ENCODE results near the gene CAGE1.
"Not testable (repeated sequence)": the region's sequence is repeated elsewhere in the genome, so short reads cannot be mapped to it uniquely, and the experiment has no call there.

The CAGE1 gene

DNA sequence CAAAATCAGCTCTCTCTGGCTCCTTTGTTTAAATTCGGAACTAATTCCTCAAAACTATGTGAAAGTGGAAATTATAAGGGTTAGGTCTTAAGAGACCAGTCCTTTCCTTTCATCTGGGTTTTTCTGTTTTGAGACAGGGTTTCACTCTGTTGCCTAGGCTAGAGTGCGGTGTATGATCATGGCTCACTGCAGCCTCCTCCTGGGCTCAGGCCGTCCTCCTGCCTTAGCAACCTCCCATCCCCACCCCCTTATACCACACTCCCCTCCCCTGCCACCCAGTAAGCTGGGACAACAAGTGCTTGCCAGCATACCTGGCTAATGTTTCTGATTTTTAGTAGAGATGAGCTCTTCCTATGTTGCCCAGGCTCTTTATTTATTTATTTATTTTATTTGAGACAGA is 63.8 kb downstream of the CAGE1 start:
- no peaks in the 10 kb centered on the region for H3K36me3 ChIP-seq
- H3K27ac ChIP-seq: peak overlapping the region; percentile 56
- H3K4me3 ChIP-seq (ENCODE audit: low read depth in 1 of 2, low read length in 1 of 2): no peak overlapping the region
- no peaks in the 10 kb centered on the region for H3K27me3 ChIP-seq
- H3K9me3 ChIP-seq: no peaks in the 10 kb centered on the region
- TF ChIP-seq, protein P1, sequence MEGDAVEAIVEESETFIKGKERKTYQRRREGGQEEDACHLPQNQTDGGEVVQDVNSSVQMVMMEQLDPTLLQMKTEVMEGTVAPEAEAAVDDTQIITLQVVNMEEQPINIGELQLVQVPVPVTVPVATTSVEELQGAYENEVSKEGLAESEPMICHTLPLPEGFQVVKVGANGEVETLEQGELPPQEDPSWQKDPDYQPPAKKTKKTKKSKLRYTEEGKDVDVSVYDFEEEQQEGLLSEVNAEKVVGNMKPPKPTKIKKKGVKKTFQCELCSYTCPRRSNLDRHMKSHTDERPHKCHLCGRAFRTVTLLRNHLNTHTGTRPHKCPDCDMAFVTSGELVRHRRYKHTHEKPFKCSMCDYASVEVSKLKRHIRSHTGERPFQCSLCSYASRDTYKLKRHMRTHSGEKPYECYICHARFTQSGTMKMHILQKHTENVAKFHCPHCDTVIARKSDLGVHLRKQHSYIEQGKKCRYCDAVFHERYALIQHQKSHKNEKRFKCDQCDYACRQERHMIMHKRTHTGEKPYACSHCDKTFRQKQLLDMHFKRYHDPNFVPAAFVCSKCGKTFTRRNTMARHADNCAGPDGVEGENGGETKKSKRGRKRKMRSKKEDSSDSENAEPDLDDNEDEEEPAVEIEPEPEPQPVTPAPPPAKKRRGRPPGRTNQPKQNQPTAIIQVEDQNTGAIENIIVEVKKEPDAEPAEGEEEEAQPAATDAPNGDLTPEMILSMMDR (IDR thresholded peaks at IDR 0.05): no peak
- peaks cover 28 to 30% of the 10 kb centered on the region in 2 experiments for H3K4me1 ChIP-seq (ENCODE audit: control insufficient read depth in 1 of 2, insufficient read depth in 1 of 2, low read depth in 1 of 2, low read length in 1 of 2)

- H3K36me3 ChIP-seq: no peaks in the 10 kb centered on the region
- H3K27me3 ChIP-seq: no peaks in the 10 kb centered on the region
- peak overlapping the region; percentile 50 to 54 for H3K4me3 ChIP-seq (ENCODE audit: low read depth in 1 of 2, low read length in 1 of 2)
- H3K9me3 ChIP-seq: no peaks in the 10 kb centered on the region
- H3K27ac ChIP-seq: peak overlapping the region; percentile 86
- peaks cover 28 to 30% of the 10 kb centered on the region in 2 experiments for H3K4me1 ChIP-seq (ENCODE audit: control insufficient read depth in 1 of 2, insufficient read depth in 1 of 2, low read depth in 1 of 2, low read length in 1 of 2)
- TF ChIP-seq, protein P1 (IDR thresholded peaks at IDR 0.05): no peak
Measured at GRCh38 chr6:7324520-7324919, 65.0 kb downstream of the CAGE1 start.

DNA sequence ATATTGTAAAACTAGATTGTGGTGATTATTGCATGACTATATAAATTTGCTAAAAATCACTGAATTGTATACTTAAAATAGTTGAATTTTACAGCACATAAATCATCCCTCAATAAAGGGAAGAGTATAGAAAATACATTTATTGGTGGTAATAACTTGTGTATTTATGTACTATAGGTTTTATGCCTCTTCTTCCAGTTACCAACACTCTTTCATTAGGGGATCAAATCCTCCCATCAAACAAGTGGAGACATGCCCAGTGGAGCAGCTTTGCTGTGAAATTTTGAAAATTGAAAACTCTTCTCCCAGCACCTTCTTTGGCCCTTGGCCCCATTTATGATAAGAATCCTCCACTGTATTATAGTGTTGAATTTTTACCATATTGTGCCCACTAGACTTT is 66.5 kb downstream of the CAGE1 start:
- TF ChIP-seq, protein P1 (IDR thresholded peaks at IDR 0.05): no peak
- Histone ChIP-seq H3K36me3 (no peaks in the 10 kb centered on the region), H3K4me3 (ENCODE audit: low read depth in 1 of 2, low read length in 1 of 2) (no peak overlapping the region), H3K27ac (no peak overlapping the region), H3K9me3 (no peaks in the 10 kb centered on the region), H3K4me1 (ENCODE audit: control insufficient read depth in 1 of 2, insufficient read depth in 1 of 2, low read depth in 1 of 2, low read length in 1 of 2) (peaks cover 23 to 25% of the 10 kb centered on the region in 2 experiments), H3K27me3 (no peaks in the 10 kb centered on the region)

DNA sequence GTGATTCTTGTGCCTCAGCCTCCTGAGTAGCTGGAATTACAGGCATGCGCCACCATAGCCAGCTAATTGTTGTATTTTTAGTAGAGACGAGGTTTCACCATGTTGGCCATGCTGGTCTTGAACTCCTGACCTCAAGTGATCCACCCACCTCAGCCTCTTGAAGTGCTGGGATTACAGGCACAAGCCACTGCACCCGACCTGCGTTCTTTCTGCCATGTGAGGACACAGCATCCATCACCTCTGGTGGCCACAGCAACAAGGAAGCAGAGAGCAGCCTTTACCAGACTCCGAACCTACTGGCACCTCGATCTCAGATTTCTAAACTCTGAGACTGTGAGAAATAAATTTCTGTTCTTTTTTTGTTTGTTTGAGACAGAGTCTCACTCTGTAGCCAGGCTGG is 67.7 kb downstream of the CAGE1 start:
- H3K4me3 ChIP-seq (ENCODE audit: low read depth in 1 of 2, low read length in 1 of 2); H3K9me3 ChIP-seq; H3K27ac ChIP-seq; H3K36me3 ChIP-seq; H3K27me3 ChIP-seq: not testable (repeated sequence)
- H3K4me1 ChIP-seq (ENCODE audit: control insufficient read depth in 1 of 2, insufficient read depth in 1 of 2, low read depth in 1 of 2, low read length in 1 of 2): peaks cover 19 to 22% of the 10 kb centered on the region in 2 experiments

GRCh38 chr6:7319406-7319805 is 70.1 kb downstream of the CAGE1 start:
- H3K4me3 ChIP-seq (ENCODE audit: low read depth in 1 of 2, low read length in 1 of 2); H3K9me3 ChIP-seq; H3K36me3 ChIP-seq; H3K27me3 ChIP-seq; H3K27ac ChIP-seq: not testable (repeated sequence)
- peaks cover 10 to 15% of the 10 kb centered on the region in 2 experiments for H3K4me1 ChIP-seq (ENCODE audit: control insufficient read depth in 1 of 2, insufficient read depth in 1 of 2, low read depth in 1 of 2, low read length in 1 of 2)

- TF ChIP-seq, protein P1 (IDR thresholded peaks at IDR 0.05): no peak
Measured at GRCh38 chr6:7317538-7317937, 72.0 kb downstream of the CAGE1 start.

More at GRCh38 chr6:7317538-7317937, 72.0 kb downstream of the CAGE1 start:
- H3K4me3 ChIP-seq (ENCODE audit: low read depth in 1 of 2, low read length in 1 of 2): no peak overlapping the region
- H3K4me1 ChIP-seq (ENCODE audit: control insufficient read depth in 1 of 2, insufficient read depth in 1 of 2, low read depth in 1 of 2, low read length in 1 of 2): peaks cover 14 to 16% of the 10 kb centered on the region in 2 experiments
- H3K27me3 ChIP-seq: no peaks in the 10 kb centered on the region
- H3K9me3 ChIP-seq: no peaks in the 10 kb centered on the region
- no peaks in the 10 kb centered on the region for H3K36me3 ChIP-seq
- no peak overlapping the region for H3K27ac ChIP-seq
